K562 treated with DMSO at 1 percent for 12 hours (cell line): ENCODE measurements around the gene RORC. TPM values are rescaled to one million over a fixed set of nuclear protein-coding genes. Genes with fewer than 3 reads are reported as not detected.

Source experiments
- total RNA-seq: library from RNA; unstranded; fragments of 300-600 nt; gene quantifications from 2 replicates; pipeline ENCODE4 v1.2.3, GENCODE V29; 2022; ENCODE audit not compliant: insufficient read depth

Gene RORC
- not detected in 2 replicates for total RNA-seq

GRCh38 chr1:151831605-151832004 lies at the start of gene RORC:
Gene RORC (minus strand): TSS chr1:151831802. CDS start chr1:151831764, 38 bp downstream.

GRCh38 chr1:151853411-151853943 lies 21.9 kb upstream of the RORC start, which contains the start of gene THEM5:
Gene THEM5 (minus strand): TSS chr1:151853712. CDS start chr1:151853565, 147 bp downstream.

GRCh38 chr1:151839457-151840403 lies 8.1 kb upstream of the RORC start, which contains the start of gene C2CD4D:
Gene C2CD4D (minus strand): TSS chr1:151839820. CDS start chr1:151838989, 831 bp downstream.

GRCh38 chr1:151805066-151805820 lies 26.4 kb downstream of the RORC start, which contains the start of gene LINGO4:
Gene LINGO4 (minus strand): TSS chr1:151805419. CDS start chr1:151802704, 2,715 bp downstream.

GRCh38 chr1:151790071-151790939 lies 41.3 kb downstream of the RORC start, which contains the start of gene TDRKH:
Gene TDRKH (minus strand): TSS chr1:151790500. CDS start chr1:151783022, 7,478 bp downstream.

GRCh38 chr1:151762941-151763921 lies 68.4 kb downstream of the RORC start, which contains the start of gene MRPL9:
Gene MRPL9 (minus strand): TSS chr1:151763496. CDS start chr1:151763479, 17 bp downstream.

Other genes starting within 250 kb of the RORC start
- 3.6 and 7.5 TPM in 2 replicates for gene SNX27, start 219.8 kb downstream of the RORC start, total RNA-seq
- gene CELF3, start 115.0 kb downstream of the RORC start, total RNA-seq = not detected in 2 replicates
- gene RIIAD1, start 110.3 kb downstream of the RORC start, total RNA-seq = not detected in 2 replicates
- gene MRPL9, start 68.3 kb downstream of the RORC start, total RNA-seq = 86.0 and 90.4 TPM in 2 replicates
- gene TDRKH, start 41.3 kb downstream of the RORC start, total RNA-seq = 5.3 and 14.2 TPM in 2 replicates
- gene LINGO4, start 26.4 kb downstream of the RORC start, total RNA-seq = not detected in 2 replicates
- not detected in 2 replicates for gene C2CD4D, start 8.0 kb upstream of the RORC start, total RNA-seq
- gene THEM5, start 21.9 kb upstream of the RORC start, total RNA-seq = not detected in 2 replicates
- gene THEM4, start 77.7 kb upstream of the RORC start, total RNA-seq = 12.1 and 30.6 TPM in 2 replicates
- not detected in 2 replicates for gene S100A10, start 162.1 kb upstream of the RORC start, total RNA-seq
- gene S100A11, start 205.2 kb upstream of the RORC start, total RNA-seq = 532 and 585 TPM in 2 replicates